HG02588 (cell line): ENCODE measurements around the gene POLR2F.
"Not testable (repeated sequence)": the region's sequence is repeated elsewhere in the genome, so short reads cannot be mapped to it uniquely, and the experiment has no call there.

ENCODE experiments used
- ATAC-seq: cut with Tn5 transposase; IDR thresholded peaks from one replicate; pipeline ENCODE4 v1.9.1; 2021; ENCODE audit warnings: mild to moderate bottlenecking, moderate library complexity; ENCODE audit not compliant: unreplicated experiment

POLR2F gene

DNA sequence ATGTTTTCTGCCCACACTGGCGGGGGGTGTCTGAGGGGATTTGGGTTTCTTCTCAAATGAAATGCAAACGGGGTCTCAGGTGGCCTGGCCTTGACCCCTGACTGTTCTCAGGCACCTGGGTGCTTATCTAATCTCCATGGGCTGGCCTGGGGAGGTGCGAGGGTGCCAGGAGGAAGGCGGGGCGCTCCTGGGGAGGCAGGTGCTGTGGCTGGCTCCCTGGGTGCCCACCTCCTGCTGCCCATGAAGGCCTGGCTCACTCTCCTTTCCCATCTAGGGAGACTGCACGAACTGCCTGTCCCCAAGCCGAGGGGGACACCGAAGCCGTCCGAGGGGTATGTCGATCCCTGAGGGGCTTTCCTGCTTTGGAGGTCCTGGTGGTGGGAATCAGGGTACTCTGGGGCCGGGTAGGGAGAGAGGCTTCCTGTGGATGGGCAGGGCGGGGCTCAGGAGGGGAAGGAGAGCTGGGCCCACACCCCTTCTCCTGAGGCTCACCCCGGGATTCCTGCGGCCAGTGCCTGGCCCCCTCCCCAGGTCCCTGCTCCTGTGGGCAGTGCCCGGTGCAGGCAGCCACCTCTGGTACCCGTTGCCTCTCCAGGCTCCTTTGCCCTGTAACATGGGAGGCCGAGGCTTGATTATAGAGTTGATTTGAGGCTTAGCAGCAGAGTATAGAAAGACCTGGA lies 29.0 kb upstream of the POLR2F start:
- ATAC-seq, result no peak

DNA sequence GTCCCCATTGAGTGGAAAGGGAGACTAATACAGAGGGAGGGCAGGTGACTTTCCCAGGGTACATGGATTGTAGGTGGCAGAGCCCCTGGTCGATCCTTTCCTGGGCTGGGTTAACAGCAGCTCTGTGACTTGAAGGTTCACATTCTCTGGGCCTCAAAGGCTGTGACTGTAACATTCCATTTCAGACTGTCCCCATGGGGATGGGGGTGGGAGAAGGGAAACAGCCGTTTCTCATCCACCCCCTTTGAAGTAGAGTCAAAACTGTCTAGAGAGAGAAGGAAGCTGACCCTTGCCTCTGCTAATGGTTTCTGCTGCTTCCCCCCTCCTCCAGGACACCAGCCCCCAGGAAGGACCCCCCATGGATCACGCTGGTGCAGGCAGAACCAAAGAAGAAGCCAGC lies 28.2 kb upstream of the POLR2F start:
- ATAC-seq, result no peak

DNA sequence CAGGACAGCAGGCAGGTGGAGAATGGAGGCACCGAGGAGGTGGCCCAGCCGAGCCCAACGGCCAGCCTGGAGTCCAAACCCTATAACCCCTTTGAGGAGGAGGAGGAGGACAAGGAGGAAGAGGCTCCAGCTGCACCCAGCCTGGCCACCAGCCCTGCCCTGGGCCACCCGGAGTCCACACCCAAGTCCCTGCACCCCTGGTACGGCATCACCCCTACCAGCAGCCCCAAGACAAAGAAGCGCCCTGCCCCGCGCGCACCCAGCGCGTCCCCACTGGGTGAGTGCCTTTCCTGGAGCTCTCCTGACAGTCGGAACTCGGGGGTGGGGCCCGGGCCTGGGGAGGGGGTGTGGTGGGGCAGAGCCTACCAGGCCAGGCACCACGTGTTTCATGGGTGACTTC lies 27.7 kb upstream of the POLR2F start:
- no peak for ATAC-seq

DNA sequence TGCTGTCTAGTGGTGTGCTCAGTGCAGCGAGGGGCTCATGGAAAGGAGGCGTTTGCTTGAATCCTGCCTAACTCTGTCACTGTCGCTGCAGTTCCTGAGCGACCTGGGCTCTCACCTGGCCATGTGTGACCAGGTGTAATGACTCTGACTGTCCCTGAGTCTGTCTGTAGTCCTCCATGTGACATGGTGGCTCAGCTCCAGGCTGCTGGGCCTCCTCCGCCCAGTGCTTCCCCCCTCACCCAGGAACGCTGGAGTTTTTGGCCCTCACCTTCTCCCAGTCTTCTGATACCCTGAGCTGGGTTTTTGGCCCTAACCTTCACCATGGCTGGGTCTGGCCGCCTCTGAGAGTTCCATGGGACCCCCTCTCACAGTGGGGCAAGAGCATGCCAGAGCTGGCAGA lies 27.1 kb upstream of the POLR2F start:
- ATAC-seq, result no peak

DNA sequence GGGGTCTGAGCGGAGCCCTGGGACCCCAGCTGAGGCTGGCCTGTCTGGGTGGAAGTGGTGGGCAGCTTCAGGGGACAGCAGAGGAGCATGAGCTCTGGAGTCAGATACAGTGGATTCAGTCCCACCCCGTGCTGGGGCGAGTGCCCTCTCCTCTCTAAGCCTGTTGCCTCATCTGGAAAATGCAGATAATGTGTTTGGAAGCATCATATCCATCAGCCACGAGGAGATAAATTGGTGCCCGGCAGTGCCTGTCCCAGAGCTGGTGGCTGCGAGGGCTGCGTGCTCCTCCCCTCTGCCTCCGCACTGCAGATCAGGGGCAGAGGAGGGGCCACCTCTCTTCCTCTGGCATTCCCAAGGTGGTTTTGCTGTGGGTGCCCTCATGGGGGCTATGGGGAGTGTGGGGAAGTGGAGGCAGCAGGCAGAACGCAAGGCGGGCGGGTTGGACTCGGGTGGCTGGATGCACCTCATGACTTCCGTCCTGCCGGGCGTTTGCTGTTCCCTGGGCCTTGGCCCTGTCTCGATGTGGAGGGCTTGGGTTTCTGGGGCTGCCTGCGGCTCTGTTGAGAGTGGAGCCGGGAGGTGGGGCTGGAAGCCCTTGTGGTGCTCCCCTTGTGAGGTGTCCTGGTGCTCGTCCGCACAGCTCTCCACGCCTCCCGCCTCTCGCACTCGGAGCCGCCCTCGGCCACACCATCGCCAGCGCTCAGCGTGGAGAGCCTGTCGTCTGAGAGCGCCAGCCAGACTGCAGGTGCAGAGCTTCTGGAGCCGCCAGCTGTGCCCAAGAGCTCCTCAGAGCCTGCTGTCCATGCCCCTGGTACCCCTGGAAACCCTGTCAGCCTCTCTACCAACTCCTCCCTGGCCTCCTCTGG lies 26.5 kb upstream of the POLR2F start:
- ATAC-seq, result no peak

DNA sequence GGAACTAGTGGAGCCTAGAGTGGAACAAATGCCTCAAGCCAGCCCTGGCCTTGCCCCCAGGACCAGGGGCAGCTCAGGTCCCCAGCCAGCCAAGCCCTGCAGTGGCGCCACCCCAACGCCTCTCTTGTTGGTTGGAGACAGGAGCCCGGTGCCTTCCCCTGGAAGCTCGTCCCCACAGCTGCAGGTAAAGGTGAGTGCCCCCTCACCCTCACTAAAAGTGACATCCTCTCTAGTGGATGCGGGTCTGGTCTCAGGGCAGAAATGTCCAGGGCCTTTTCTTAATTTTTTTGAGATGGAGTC lies 25.9 kb upstream of the POLR2F start:
- no peak for ATAC-seq

DNA sequence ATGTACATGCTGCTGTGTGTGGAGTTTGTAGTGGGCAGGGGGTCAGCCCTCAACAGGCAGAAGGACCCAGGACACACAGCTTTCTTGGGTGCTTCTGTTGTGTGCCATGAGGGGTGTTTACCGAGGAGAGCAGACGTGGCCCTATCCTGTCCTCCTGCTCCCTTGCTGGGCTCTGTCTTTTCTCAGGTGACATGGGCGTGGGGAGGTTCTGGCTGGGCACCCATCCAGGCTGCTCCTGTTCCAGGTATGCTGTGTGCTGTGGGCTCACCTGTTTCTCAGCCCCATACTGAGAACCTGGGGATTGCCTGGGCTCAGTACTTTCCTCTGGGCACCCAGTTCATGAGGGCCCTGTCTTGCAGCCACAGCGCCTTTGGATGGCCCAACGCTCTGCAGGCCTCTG lies 24.1 kb upstream of the POLR2F start:
- ATAC-seq, result no peak

DNA sequence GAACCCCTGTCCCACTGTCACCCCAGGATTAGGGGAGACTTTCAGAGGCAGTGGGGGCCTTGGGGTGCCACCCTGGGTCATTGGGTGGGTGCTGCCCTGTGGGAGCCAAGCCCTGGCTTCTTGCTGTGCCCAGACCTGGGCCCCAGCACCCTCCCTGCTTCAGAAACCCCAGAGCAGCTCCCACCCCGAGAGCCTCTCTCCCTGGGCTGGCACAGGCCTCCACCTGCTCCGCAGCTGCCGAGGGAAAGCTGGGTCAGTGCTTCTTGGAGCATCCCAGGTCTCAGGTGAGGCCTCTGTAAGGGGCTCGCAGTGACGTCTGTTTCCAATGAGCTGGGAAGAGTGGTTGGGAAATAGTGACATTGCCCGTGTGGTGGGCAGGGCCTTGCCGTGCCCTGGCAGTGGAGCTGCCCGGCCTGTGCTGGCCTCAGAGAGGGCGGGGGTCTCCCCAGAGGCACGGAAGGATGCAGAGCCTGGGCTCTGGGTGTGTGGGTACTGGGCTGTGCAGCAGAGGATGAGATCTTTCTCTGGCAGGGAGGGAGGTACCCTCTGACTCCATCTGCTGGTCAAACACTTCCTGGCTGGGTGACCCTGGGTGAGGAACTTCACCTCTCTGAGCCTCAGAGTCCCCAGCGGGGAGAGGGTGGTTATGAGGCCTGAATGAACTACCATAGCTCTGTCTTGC lies 23.1 kb upstream of the POLR2F start:
- ATAC-seq, result no peak

DNA sequence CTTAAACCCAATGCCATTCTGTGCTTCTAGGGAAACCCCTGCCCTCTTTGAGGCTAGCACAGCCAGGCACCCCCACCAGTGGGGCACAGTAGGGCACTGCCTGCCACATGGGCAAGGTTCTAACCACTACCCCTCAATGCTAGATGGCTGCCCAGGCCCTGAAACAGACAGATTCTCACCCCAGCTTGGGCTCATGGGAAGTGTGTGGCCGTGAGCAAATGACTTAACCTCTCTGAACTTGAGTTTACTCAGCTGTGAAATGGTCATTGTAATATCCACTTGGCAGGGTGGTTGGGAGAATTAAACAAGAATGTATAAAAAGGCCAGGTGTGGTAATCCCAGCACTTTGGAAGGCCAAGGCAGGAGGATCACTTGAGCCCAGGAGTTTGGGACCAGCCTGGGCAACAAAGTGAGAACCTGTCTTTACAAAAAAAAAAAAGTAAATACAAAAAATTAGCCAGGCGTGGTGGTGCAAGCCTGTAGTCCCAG lies 22.5 kb upstream of the POLR2F start:
- ATAC-seq, result no peak

DNA sequence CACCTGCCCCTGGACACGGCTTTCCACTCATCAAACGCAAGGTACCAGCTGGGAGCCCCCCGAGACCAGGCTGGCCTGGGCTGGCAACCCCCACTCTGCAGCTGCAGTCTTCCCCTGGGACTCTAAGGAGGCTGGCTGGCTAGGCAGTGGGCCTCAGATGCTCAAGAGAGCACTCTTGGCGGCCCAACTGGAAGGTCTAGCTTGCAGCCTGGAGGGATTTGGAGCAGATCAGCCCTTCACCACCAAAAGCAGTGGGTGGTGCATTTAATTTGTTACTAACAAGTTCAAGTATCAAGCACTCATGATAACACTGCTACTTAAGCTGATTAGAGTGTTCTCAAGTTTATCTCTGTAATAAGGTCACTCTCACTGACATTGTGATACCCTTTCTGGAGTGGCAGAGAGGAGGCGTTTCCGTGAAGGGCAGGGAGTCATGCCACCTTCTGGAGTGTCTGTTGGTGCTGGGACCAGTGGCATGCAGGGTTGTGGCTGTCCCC lies 21.6 kb upstream of the POLR2F start:
- no peak for ATAC-seq

DNA sequence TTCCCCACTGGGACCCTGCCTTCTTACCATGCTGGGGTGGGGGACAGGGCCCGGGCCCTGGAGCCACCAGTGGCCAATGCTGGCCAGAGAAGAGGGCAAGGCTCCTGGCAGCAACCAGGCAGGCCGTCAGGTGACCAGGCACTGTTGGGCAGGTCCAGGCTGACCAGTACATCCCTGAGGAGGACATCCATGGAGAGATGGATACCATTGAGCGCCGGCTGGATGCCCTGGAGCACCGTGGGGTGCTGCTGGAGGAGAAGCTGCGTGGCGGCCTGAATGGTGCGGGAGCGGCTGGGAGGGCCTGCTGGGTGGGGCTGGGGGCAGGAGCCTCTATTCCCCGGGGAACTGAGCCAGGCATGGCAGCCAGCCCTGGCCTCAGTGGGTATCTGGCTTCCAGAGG lies 21.1 kb upstream of the POLR2F start:
- no peak for ATAC-seq

DNA sequence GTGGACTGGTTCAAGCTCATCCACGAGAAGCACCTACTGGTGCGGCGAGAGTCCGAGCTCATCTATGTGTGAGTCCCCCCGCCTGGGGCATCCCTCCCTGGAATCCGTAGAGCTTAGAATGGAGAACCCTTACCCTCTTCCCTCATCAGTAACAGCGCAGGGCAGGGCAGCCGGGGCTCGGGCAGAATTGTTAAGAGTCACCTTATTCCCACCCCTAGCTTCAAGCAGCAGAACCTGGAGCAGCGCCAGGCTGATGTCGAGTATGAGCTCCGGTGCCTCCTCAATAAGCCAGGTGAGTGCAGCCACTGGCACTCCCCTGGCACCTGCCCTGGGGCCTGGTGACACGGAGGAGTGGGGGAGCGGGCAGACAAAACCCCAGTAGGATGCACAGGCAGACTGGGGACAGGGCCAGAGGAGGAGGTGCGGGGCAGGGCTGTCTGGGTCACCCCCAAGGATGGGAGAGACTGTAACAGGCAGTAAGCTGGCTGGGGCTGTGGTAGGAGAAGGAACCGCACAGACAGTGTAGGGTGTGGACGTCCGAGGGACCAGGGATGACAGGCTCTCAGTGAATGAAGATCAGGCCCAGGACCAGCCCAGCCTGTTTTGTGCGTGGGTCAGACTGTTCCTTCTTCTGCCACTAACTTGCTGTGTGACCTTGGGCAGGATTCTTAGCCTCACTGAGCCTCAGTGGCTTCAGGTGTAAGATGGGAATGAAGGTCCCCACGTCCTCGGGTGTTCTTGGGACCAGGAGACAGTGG lies 20.5 kb upstream of the POLR2F start:
- no peak for ATAC-seq

DNA sequence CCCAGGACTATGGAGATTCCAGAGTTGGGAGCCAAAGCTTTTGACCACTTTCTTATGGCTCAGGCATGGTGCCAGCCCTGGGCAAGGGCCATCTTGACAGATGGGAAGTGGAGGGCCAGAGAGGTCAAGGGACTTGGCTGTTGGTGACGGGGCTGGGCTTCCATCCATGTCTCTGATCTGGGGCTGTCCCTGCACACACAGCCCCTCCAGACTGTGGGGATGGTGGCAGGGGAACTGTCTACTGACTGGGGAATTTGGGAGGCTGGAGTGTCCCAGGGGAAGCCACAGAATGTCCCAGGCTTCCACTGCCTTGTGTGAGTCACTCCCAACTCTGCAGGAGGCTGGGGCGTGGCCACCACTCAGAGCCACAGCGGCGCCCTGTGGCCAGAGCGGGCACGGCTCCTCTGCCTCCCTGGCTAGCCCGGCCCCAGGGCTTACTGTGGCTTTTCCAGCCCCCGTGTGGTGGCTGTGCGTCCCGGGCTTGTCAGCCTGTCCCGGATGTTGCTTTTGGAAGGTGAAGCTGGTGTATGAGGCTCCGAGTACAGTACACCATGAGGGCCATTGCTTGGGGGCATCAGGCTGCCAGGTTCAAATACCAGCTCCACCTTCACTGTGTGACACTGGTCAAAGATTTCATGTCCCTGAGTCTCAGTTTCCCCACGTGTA lies 19.7 kb upstream of the POLR2F start:
- peak; percentile 73 for ATAC-seq

DNA sequence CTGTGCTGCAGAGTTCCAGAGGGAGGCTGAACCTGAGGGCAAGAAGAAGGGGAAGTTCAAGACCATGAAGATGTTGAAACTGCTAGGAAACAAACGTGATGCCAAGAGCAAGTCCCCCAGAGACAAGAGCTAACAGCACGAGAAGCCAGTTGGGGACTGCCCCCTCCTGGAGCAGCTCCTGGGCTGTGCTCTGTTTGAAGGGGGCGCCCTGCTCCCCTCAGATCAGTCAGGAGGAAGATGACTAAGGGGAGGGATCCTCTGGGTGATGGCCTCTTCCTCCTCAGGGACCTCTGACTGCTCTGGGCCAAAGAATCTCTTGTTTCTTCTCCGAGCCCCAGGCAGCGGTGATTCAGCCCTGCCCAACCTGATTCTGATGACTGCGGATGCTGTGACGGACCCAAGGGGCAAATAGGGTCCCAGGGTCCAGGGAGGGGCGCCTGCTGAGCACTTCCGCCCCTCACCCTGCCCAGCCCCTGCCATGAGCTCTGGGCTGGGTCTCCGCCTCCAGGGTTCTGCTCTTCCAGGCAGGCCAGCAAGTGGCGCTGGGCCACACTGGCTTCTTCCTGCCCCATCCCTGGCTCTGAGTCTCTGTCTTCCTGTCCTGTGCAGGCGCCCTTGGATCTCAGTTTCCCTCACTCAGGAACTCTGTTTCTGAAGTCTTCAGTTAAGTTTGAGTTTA lies 12.7 kb upstream of the POLR2F start:
- no peak for ATAC-seq

DNA sequence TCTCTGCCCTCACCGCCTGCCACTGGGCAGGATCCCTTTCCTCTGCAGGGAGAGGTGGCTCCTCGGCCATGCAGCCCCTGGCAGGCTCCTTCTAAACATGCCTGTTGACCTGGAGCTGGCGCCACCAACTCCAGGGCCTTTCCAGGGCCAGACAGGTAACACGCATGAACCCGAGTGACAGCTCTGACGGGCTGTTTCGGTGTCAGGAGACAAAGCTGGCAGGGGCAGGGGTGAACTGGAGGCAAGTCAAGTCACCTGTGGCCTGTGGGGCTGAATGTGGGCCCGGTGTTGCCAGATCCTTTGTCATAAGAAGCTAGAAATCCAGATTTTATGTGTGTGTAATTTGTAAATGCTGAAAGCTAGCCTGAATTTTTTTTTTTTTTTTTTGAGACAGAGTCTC lies 11.4 kb upstream of the POLR2F start:
- no peak for ATAC-seq

DNA sequence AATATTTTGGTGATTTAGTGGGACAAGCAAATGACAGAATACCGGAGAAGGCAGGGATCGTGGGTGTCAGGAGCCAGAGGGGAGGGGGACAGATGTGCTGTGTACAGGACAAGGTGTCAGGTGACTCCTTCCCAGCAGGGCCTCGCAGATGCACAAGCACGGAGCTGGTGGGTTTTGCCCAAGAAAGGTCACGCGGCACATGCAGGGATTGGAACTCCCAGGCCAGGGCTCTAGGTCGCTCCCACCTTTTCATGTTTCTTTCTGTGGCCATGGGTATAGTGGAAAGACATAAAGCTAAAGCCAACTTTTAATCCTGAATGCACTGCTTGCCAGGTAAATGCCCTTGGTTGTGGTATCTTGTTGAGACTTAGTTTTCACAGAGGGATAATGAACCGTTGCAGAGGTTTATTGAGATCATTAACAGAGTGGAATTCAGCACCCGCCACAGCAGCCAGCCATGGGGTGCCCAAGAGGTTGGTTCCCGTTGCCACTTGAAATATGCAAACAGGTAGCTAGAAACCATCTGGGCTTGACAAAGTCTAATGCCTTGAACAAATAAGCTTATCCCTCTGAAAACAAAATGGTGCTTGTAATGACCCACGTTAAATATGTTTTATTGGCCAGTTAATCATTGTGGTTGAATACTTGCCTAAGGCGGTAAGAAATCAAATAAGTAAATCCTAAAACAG lies 10.2 kb upstream of the POLR2F start:
- ATAC-seq, result no peak

DNA sequence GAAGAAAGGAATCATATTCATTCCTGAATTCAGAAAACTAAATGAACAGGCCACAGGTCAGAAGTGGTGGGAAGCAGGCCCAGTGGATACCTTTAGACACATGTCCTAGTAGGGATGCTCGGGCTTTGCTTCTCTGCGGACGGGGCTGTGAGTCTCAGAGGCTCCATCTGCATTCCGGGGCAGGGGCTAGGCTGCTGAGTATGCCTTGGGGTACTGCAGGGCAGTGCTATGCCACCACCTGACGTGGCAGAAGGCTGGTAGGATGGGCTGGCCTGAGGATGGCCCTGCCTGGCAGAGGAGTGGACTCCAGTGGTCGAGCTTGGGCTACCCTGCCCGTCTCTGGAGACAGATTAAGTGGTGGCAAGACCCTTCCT lies 9.7 kb upstream of the POLR2F start:
- ATAC-seq, result no peak

DNA sequence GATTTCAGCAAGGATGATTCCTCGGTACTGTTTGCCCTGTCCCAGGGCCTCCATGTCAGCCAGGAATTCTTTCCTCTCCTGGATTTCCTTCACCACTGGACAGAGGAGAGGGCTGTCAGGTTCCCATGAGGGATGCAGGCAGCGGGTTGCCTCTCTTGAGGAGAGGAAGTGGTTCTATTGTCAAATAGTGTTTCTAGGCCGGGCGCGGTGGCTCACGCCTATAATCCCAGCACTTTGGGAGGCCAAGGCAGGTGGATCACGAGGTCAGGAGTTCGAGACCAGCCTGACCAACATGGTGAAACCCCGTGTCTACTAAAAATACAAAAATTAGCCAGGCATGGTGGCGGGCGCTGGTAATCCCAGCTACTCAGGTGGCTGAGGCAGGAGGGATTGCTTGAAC lies 9.1 kb upstream of the POLR2F start:
- ATAC-seq, result not testable (repeated sequence)

DNA sequence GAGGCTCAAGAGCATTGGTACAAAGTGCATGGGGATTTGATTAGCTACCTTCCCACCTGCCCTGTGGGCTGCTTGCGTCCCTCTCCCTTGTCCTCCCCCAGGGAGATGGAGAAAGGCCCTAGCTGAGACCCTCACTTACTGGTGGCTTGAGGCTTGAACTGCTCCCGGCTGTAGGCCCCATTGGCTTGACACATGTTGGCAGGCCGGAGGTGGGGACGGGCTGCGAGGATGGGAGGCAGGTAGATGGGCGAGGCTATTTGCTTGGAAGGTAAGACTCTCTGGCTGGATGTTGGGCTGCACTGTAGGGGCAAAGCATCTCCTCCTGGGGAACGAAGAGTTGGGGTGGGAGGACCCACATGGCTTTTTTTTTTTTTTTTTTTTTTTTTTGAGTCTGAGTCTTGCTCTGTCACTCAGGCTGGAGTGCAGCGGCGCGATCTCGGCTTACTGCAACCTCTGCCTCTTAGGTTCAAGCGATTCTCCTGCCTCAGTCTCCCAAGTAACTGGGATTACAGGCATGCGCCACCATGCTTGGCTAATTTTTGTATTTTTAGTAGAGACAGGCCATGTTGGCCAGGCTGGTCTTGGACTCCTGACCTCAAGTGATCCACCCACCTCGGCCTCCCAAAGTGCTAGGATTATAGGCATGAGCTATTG lies 6.2 kb upstream of the POLR2F start:
- not testable (repeated sequence) for ATAC-seq
